GM12878 (cell line): ENCODE data around the gene TRPM3. TPM values are rescaled to one million over a fixed set of nuclear protein-coding genes. Genes with fewer than 3 reads are reported as not detected.

Source experiments
- ATAC-seq: fragments of 200-7000 bp; cut with Tn5 transposase; 3 replicates; pipeline ENCODE4 v1.9.1; 2020; ENCODE audit warnings: mild to moderate bottlenecking, moderate library complexity
- BruUV-seq: library from RNA; stranded (reverse); fragments of 400-500 nt; replicated peaks from 2 replicates; lab custom pipeline; 2021; lab: Mats Ljungman, UMichigan
- CTCF ChIA-PET: fragments of 300-600 bp; sonication (Branson Sonifier 250); formaldehyde crosslinking; extraction: SDS; loops from one replicate; lab custom pipeline; 2021; ENCODE audit warnings: inconsistent platforms; lab: Yijun Ruan, JAX
- POLR2A ChIA-PET: fragments of 350-600 bp; formaldehyde crosslinking; extraction: SDS; loops from one replicate; lab custom pipeline; 2021; ENCODE audit warnings: inconsistent platforms; lab: Charles Lee
- RAD21 ChIA-PET: fragments of 300-600 bp; sonication (Branson Sonifier 250); formaldehyde crosslinking; loops from one replicate; lab custom pipeline; 2023; ENCODE audit warnings: antibody characterized with exemption; ENCODE audit not compliant: unreplicated experiment; lab: Charles Lee
- SMC1A ChIA-PET: fragments of 300-600 bp; sonication (Branson Sonifier 250); formaldehyde crosslinking; loops from one replicate; lab custom pipeline; 2023; ENCODE audit not compliant: unreplicated experiment, uncharacterized antibody; lab: Charles Lee
- DNase-seq: peaks from one replicate; pipeline ENCODE4 v3.0.0-alpha.2; 2011; ENCODE audit warnings: low read depth, low spot score
- FAIRE-seq: peaks from 3 replicates; lab custom pipeline; 2011; peaks lifted over from hg19 to GRCh38; lab: Jason Lieb, UNC
- H2AFZ ChIP-seq: 2 replicates; pipeline ENCODE4 v1.6.0; 2011; ENCODE audit warnings: low read depth, low read length, control low read depth; ENCODE audit not compliant: control insufficient read depth
- H3K27ac ChIP-seq: 2 replicates; pipeline ENCODE4 v1.5.1; 2011; ENCODE audit warnings: control low read depth; ENCODE audit not compliant: control insufficient read depth, insufficient read depth
- H3K27me3 ChIP-seq, 2 experiments: replicated peaks in 1 of 2; 2 replicates each; pipeline versions ENCODE4 v1.6.0 to v1.6.1; 2011; ENCODE audit warnings: low read length in 1 of 2; ENCODE audit not compliant: control insufficient read depth in 2 of 2, insufficient read depth in 2 of 2
- H3K36me3 ChIP-seq, 2 experiments: 2 replicates each; pipeline ENCODE4 v1.5.1; 2011; ENCODE audit warnings: low read length in 1 of 2; ENCODE audit not compliant: control insufficient read depth in 2 of 2, insufficient read depth in 2 of 2
- H3K4me1 ChIP-seq: 2 replicates; pipeline ENCODE4 v1.6.1; 2011; ENCODE audit warnings: mild to moderate bottlenecking, low read length, moderate library complexity, mixed read lengths; ENCODE audit not compliant: control insufficient read depth, insufficient read depth
- H3K4me2 ChIP-seq: 2 replicates; pipeline ENCODE4 v1.6.0; 2011; ENCODE audit warnings: control low read depth; ENCODE audit not compliant: control insufficient read depth, insufficient read depth
- H3K4me3 ChIP-seq: fragments of 200-600 bp; sonication (generic); 2 replicates; pipeline ENCODE4 v1.5.1; 2016
- H3K79me2 ChIP-seq: 2 replicates; pipeline ENCODE4 v1.6.0; 2011; ENCODE audit warnings: low read length; ENCODE audit not compliant: control insufficient read depth, insufficient read depth
- H3K9ac ChIP-seq: 2 replicates; pipeline ENCODE4 v1.8.0; 2011; ENCODE audit warnings: low read length, control low read depth, mixed read lengths; ENCODE audit not compliant: control insufficient read depth, insufficient read depth
- H3K9me3 ChIP-seq: replicated peaks from 3 replicates; pipeline ENCODE4 v1.5.1; 2011; ENCODE audit warnings: mild to moderate bottlenecking, low read length; ENCODE audit not compliant: control insufficient read depth, insufficient read depth
- H4K20me1 ChIP-seq: 2 replicates; pipeline ENCODE4 v1.6.0; 2011; ENCODE audit not compliant: control insufficient read depth, insufficient read depth
- BMI1 ChIP-seq: fragments of 450-650 bp; IDR thresholded peaks from 2 replicates; pipeline ENCODE4 v1.6.1; 2016; ENCODE audit warnings: mild to moderate bottlenecking, moderate library complexity, borderline replicate concordance
- FOXK2 ChIP-seq: fragments of 450-650 bp; IDR thresholded peaks from 2 replicates; pipeline ENCODE4 v1.6.1; 2017; ENCODE audit warnings: mild to moderate bottlenecking, moderate library complexity
- HDGF ChIP-seq: fragments of 450-650 bp; IDR thresholded peaks from 2 replicates; pipeline ENCODE4 v1.6.1; 2016; ENCODE audit warnings: antibody characterized with exemption
- MTA3 ChIP-seq: IDR thresholded peaks from 2 replicates; pipeline ENCODE4 v1.6.1; 2012; ENCODE audit warnings: low read length, inconsistent platforms, borderline replicate concordance
- RFX5 ChIP-seq: IDR thresholded peaks from 2 replicates; pipeline ENCODE4 v1.6.1; 2011; ENCODE audit warnings: low read depth, low read length, improper control_type of control experiment
- SRF ChIP-seq, 2 experiments: IDR thresholded peaks; 2 replicates each; pipeline ENCODE4 v1.6.1; 2011; ENCODE audit warnings: low read depth in 2 of 2, low read length in 2 of 2, mild to moderate bottlenecking in 1 of 2, moderate library complexity in 1 of 2
- WGBS: methylation state at CpG from one replicate; pipeline ENCODE4 v1.1.6; 2016; ENCODE audit warnings: low lambda C conversion rate; ENCODE audit not compliant: insufficient replicate concordance, insufficient coverage; ENCODE audit errors: missing lambda C conversion rate; 5-methylcytosine and 5-hydroxymethylcytosine counted together
- in situ Hi-C: fragments of 300-500 bp; cut with MboI; formaldehyde crosslinking; loops from 9 replicates; pipeline ENCODE4 v1.14.3; 2018; ENCODE audit warnings: mixed read lengths
- intact Hi-C: fragments of 100-400 bp; cut with micrococcal nuclease; formaldehyde crosslinking; loops from one replicate; pipeline ENCODE4 v1.14.2; 2022; ENCODE audit not compliant: unreplicated experiment
- polyA plus RNA-seq, 11 experiments: library from polyadenylated mRNA; depleted of rRNA in 4 of 11; unstranded in 6 of 11; stranded (reverse) in 5 of 11; fragments of >200 nt; fragmentation: Nextera tagmentation in 4 of 11; fragmentation: Illumina TruSeq in 1 of 11; extraction: Ambion mirVana in 4 of 11; extraction: Trizol in 1 of 11; gene quantifications; 1 replicate in 1 of 11; 2 replicates in 10 of 11; pipeline versions ENCODE4 v1.2.1 to v1.2.3, GENCODE V29; 2011 to 2016; ENCODE audit warnings: inconsistent platforms in 2 of 11, missing spikeins in 2 of 11, low read depth in 1 of 11
- total RNA-seq, 4 experiments: library from RNA; depleted of rRNA in 3 of 4; stranded (reverse); fragments of >200 nt in 3 of 4; fragmentation: Illumina TruSeq in 1 of 4; extraction: Trizol in 1 of 4; gene quantifications; 2 replicates each; pipeline versions ENCODE4 v1.2.1 to v1.2.3, GENCODE V29; 2013 to 2021
- TF ChIP-seq, protein P1 (sequence below): fragments of 450-650 bp; IDR thresholded peaks from 2 replicates; pipeline ENCODE4 v1.6.1; 2017; ENCODE audit warnings: low read depth, mild to moderate bottlenecking, moderate library complexity
- TF ChIP-seq, protein P2 (sequence below): fragments of 450-650 bp; IDR thresholded peaks from 2 replicates; pipeline ENCODE4 v1.6.1; 2018; ENCODE audit warnings: borderline replicate concordance, mild to moderate bottlenecking; ENCODE audit not compliant: partially characterized antibody
- TF ChIP-seq, protein P3 (sequence below): IDR thresholded peaks from 2 replicates; pipeline ENCODE4 v1.6.1; 2012; ENCODE audit warnings: low read depth, low read length, improper control_type of control experiment
- TF ChIP-seq, protein P4 (sequence below): fragments of 450-650 bp; IDR thresholded peaks from 2 replicates; pipeline ENCODE4 v1.6.1; 2018; ENCODE audit warnings: mild to moderate bottlenecking, low read depth, moderate library complexity; ENCODE audit not compliant: partially characterized antibody
- TF ChIP-seq, protein P5 (sequence below): IDR thresholded peaks from 2 replicates; pipeline ENCODE4 v1.6.1; 2011; ENCODE audit warnings: low read depth, low read length, improper control_type of control experiment, borderline replicate concordance

TRPM3 gene
- total and polyA plus RNA-seq, 10 of the 15 experiments (the other 5 are each of a cell fraction or from before 2014, with no cell fraction given): not detected

DNA sequence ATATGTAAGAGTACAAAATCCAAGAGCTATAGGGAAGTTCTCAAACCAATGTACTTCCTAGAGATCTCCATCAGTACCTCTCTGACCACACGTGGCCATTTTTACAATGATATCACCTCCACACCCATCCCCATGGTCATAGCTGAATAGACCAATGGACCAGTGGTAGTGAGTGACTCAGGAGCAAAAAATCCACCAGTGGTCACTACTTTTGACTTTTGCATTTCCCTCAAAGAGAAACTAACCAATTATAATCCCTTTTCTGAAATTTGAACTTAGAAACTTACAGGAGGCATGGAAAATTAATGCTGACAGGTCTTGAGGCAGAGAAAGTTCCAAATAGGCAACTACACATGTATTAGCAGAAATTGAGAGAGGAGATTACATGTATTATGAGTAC, 238.4 kb downstream of the TRPM3 start:
- in situ Hi-C loops: no loop called here
- Histone ChIP-seq H3K9ac (no peak overlapping the region), H3K9me3 (no peaks in the 10 kb centered on the region), H3K4me1 (no peaks in the 10 kb centered on the region), H3K27me3 (no peaks in the 10 kb centered on the region; a peak in 1 of 4 replicates), H3K4me2 (no peak overlapping the region), H3K27ac (no peak overlapping the region), H3K36me3 (no peaks in the 10 kb centered on the region), H3K79me2 (no peaks in the 10 kb centered on the region), H4K20me1 (no peaks in the 10 kb centered on the region), H2AFZ (no peak overlapping the region), H3K4me3 (no peak overlapping the region)
- POLR2A ChIA-PET: no interaction called here
- no peak for TF ChIP-seq SRF (IDR thresholded peaks at IDR 0.05; ENCODE audit: low read depth in 2 of 2, low read length in 2 of 2)
- TF ChIP-seq RFX5: no peak
- TF ChIP-seq, protein P1, sequence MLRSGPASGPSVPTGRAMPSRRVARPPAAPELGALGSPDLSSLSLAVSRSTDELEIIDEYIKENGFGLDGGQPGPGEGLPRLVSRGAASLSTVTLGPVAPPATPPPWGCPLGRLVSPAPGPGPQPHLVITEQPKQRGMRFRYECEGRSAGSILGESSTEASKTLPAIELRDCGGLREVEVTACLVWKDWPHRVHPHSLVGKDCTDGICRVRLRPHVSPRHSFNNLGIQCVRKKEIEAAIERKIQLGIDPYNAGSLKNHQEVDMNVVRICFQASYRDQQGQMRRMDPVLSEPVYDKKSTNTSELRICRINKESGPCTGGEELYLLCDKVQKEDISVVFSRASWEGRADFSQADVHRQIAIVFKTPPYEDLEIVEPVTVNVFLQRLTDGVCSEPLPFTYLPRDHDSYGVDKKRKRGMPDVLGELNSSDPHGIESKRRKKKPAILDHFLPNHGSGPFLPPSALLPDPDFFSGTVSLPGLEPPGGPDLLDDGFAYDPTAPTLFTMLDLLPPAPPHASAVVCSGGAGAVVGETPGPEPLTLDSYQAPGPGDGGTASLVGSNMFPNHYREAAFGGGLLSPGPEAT: no peak
- TF ChIP-seq FOXK2: no peak
- TF ChIP-seq, protein P2, sequence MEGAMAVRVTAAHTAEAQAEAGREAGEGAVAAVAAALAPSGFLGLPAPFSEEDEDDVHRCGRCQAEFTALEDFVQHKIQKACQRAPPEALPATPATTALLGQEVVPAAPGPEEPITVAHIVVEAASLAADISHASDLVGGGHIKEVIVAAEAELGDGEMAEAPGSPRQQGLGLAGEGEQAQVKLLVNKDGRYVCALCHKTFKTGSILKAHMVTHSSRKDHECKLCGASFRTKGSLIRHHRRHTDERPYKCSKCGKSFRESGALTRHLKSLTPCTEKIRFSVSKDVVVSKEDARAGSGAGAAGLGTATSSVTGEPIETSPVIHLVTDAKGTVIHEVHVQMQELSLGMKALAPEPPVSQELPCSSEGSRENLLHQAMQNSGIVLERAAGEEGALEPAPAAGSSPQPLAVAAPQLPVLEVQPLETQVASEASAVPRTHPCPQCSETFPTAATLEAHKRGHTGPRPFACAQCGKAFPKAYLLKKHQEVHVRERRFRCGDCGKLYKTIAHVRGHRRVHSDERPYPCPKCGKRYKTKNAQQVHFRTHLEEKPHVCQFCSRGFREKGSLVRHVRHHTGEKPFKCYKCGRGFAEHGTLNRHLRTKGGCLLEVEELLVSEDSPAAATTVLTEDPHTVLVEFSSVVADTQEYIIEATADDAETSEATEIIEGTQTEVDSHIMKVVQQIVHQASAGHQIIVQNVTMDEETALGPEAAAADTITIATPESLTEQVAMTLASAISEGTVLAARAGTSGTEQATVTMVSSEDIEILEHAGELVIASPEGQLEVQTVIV: no peak
- TF ChIP-seq, protein P3, sequence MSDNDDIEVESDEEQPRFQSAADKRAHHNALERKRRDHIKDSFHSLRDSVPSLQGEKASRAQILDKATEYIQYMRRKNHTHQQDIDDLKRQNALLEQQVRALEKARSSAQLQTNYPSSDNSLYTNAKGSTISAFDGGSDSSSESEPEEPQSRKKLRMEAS: no peak
- TF ChIP-seq, protein P4, sequence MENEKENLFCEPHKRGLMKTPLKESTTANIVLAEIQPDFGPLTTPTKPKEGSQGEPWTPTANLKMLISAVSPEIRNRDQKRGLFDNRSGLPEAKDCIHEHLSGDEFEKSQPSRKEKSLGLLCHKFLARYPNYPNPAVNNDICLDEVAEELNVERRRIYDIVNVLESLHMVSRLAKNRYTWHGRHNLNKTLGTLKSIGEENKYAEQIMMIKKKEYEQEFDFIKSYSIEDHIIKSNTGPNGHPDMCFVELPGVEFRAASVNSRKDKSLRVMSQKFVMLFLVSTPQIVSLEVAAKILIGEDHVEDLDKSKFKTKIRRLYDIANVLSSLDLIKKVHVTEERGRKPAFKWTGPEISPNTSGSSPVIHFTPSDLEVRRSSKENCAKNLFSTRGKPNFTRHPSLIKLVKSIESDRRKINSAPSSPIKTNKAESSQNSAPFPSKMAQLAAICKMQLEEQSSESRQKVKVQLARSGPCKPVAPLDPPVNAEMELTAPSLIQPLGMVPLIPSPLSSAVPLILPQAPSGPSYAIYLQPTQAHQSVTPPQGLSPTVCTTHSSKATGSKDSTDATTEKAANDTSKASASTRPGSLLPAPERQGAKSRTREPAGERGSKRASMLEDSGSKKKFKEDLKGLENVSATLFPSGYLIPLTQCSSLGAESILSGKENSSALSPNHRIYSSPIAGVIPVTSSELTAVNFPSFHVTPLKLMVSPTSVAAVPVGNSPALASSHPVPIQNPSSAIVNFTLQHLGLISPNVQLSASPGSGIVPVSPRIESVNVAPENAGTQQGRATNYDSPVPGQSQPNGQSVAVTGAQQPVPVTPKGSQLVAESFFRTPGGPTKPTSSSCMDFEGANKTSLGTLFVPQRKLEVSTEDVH: no peak
- no peak for TF ChIP-seq HDGF
- TF ChIP-seq BMI1: no peak
- no peak for TF ChIP-seq MTA3
- TF ChIP-seq, protein P5, sequence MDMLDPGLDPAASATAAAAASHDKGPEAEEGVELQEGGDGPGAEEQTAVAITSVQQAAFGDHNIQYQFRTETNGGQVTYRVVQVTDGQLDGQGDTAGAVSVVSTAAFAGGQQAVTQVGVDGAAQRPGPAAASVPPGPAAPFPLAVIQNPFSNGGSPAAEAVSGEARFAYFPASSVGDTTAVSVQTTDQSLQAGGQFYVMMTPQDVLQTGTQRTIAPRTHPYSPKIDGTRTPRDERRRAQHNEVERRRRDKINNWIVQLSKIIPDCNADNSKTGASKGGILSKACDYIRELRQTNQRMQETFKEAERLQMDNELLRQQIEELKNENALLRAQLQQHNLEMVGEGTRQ: no peak
- DNase-seq: no peak
- no peak for FAIRE-seq
- CTCF ChIA-PET: no interaction called here
- SMC1A ChIA-PET: no interaction called here
- no peak for ATAC-seq
- BruUV-seq: no TSS peak
- intact Hi-C loops: no loop called here
- RAD21 ChIA-PET: no interaction called here
- 0% methylated on average over 1 of the region's 1 CpG for WGBS
